Panc1 (cell line): ENCODE measurements around the gene ATP6V0A4.

Source experiments
- CTCF ChIP-seq: fragments of 450-650 bp; IDR thresholded peaks from 2 replicates; pipeline ENCODE4 v1.5.1; 2017; ENCODE audit warnings: mild to moderate bottlenecking
- POLR2AphosphoS5 ChIP-seq: IDR thresholded peaks from 2 replicates; pipeline ENCODE4 v1.6.1; 2012; ENCODE audit warnings: mild to moderate bottlenecking, low read depth, low read length, moderate library complexity
- REST ChIP-seq, 2 experiments: IDR thresholded peaks; 2 replicates each; pipeline ENCODE4 v1.6.1; 2011 to 2012; ENCODE audit warnings: low read depth in 2 of 2, control low read depth in 1 of 2, low read length in 1 of 2, mild to moderate bottlenecking in 1 of 2, moderate library complexity in 1 of 2; ENCODE audit not compliant: insufficient read depth in 1 of 2
- SIN3A ChIP-seq: IDR thresholded peaks from 2 replicates; pipeline ENCODE4 v1.6.1; 2012; ENCODE audit warnings: low read depth, mild to moderate bottlenecking, low read length, moderate library complexity, borderline replicate concordance; ENCODE audit not compliant: insufficient read depth
- TCF7L2 ChIP-seq: IDR thresholded peaks from 2 replicates; pipeline ENCODE4 v1.6.1; 2011; ENCODE audit warnings: mild to moderate bottlenecking, low read depth, low read length, inconsistent platforms

GRCh38 chr7:138785587-138786437 lies 12.2 kb downstream of the ATP6V0A4 start:
- TF ChIP-seq CTCF (no peak), REST (IDR thresholded peaks at IDR 0.05; ENCODE audit: insufficient read depth in 1 of 2, low read depth in 2 of 2, low read length in 1 of 2) (no peak), TCF7L2 (no peak), POLR2AphosphoS5 (no peak), SIN3A (no peak)
